Left lung (tissue), 8 donors: Measurements from ENCODE around the gene ZFP14. TPM values are rescaled to one million over a fixed set of nuclear protein-coding genes. Genes with fewer than 3 reads are reported as not detected.

ENCODE experiments used
- polyA plus RNA-seq, 6 donors: library from polyadenylated mRNA; unstranded; fragments of 120-200 nt; gene quantifications; one replicate each; pipeline ENCODE4 v1.2.1, GENCODE V29; 2013; ENCODE audit not compliant: insufficient read length in 6 of 6
- total RNA-seq, 2 donors: library from RNA; stranded (reverse); fragmentation: NEBNext Ultra II Directional; extraction: Animal tissue kit (Norgen Biotek cat#: 25700); gene quantifications; one replicate each; pipeline ENCODE4 v1.2.1, GENCODE V29; 2021
- donor health status: DM: no; HTN: yes; CAD: no.
- donor health status: DM: no; HTN: no; CAD: no.

Gene ZFP14
- total and polyA plus RNA-seq, 8 donors, result 3.8 to 16.1 (median 13.6) TPM

Other genes starting within 250 kb of the ZFP14 start
- 100 to 1,000 TPM; 688 to 720 TPM for gene CAPNS1, start 239.1 kb downstream of the ZFP14 start, total RNA-seq
- gene CAPNS1, start 239.1 kb downstream of the ZFP14 start, polyA plus RNA-seq, result 100 to 1,000 TPM; 479 to 615 (median 546) TPM
- gene COX7A1, start 226.8 kb downstream of the ZFP14 start, total RNA-seq, result 10 to 100 TPM; 47.1 to 64.9 TPM
- 10 to 100 TPM; 29.4 to 47.3 (median 35.1) TPM for gene COX7A1, start 226.8 kb downstream of the ZFP14 start, polyA plus RNA-seq
- gene ZNF565, start 164.5 kb downstream of the ZFP14 start, total RNA-seq, result 1 to 10 TPM; 3.2 to 3.5 TPM
- 1 to 10 TPM; 7.1 to 8.3 (median 7.8) TPM for gene ZNF565, start 164.5 kb downstream of the ZFP14 start, polyA plus RNA-seq
- 10 to 100 TPM; 42.8 to 47.7 TPM for gene ZNF146, start 164.1 kb downstream of the ZFP14 start, total RNA-seq
- 100 to 1,000 TPM; 112 to 140 (median 121) TPM for gene ZNF146, start 164.1 kb downstream of the ZFP14 start, polyA plus RNA-seq
- 1 to 10 TPM; 4.2 to 4.6 TPM for gene ZFP82, start 39.4 kb upstream of the ZFP14 start, total RNA-seq
- gene ZFP82, start 39.4 kb upstream of the ZFP14 start, polyA plus RNA-seq, result 10 to 100 TPM; 12.5 to 14.5 (median 13.3) TPM
- gene ZNF566, start 110.4 kb upstream of the ZFP14 start, total RNA-seq, result 10 to 100 TPM in 1 of 2 donors, 1 to 10 TPM in 1; 8.8 to 12.0 TPM
- gene ZNF566, start 110.4 kb upstream of the ZFP14 start, polyA plus RNA-seq, result 10 to 100 TPM; 14.3 to 17.7 (median 15.6) TPM
- 10 to 100 TPM in 1 of 2 donors, 1 to 10 TPM in 1; 8.5 to 14.4 TPM for gene ZNF260, start 149.1 kb upstream of the ZFP14 start, total RNA-seq
- 10 to 100 TPM; 29.8 to 31.9 (median 31.5) TPM for gene ZNF260, start 149.1 kb upstream of the ZFP14 start, polyA plus RNA-seq
- 10 to 100 TPM in 1 of 2 donors, 1 to 10 TPM in 1; 8.1 to 10.3 TPM for gene ZNF529, start 194.1 kb upstream of the ZFP14 start, total RNA-seq
- 10 to 100 TPM; 29.8 to 42.0 (median 35.2) TPM for gene ZNF529, start 194.1 kb upstream of the ZFP14 start, polyA plus RNA-seq
- 1 to 10 TPM; 3.4 to 3.5 TPM for gene ZNF382, start 226.1 kb upstream of the ZFP14 start, total RNA-seq
- 10 to 100 TPM; 10.0 to 14.1 (median 12.1) TPM for gene ZNF382, start 226.1 kb upstream of the ZFP14 start, polyA plus RNA-seq